ENCODE measurements around the gene LENG1. TPM values are rescaled to one million over a fixed set of nuclear protein-coding genes. Genes with fewer than 3 reads are reported as not detected.
"Not testable (repeated sequence)": the region's sequence is repeated elsewhere in the genome, so short reads cannot be mapped to it uniquely, and the experiment has no call there.

LENG1 gene
- 1 to 10 TPM; 8.3 to 9.2 TPM for total RNA-seq

- CTCF ChIA-PET: interaction anchor here (0.7 to 3.2 kb wide), 6 partner anchors 10 to 106 kb away, joined by 3 to 24 read pairs (median 8); partner anchors contain the start of genes CNOT3 and MBOAT7
- POLR2A ChIA-PET: interaction anchor here (0.9 to 7.6 kb wide), 17 partner anchors 10 to 288 kb away, joined by 3 to 66 read pairs (median 5); partner anchors contain the start of genes CNOT3, MBOAT7, RPS9 and TMC4
- Mint-ChIP-seq H3K27me3 (peaks cover 1% of the 10 kb centered on the region), H3K4me1 (peaks cover 67% of the 10 kb centered on the region), H3K4me3 (peak within 1 kb of the TSS; percentile 94), H3K36me3 (ENCODE audit: low read depth) (peaks cover 31% of the 10 kb centered on the region), H3K9me3 (no peaks in the 10 kb centered on the region), H3K27ac (peak within 1 kb of the TSS; percentile 98)
- peak; percentile 100 for DNase-seq
These were observed at the start of gene LENG1 for GRCh38 chr19:54159352-54160181. LENG1 (minus strand) TSS chr19:54159721; CDS start chr19:54159695, 26 bp downstream.

- peaks cover 83% of the 10 kb centered on the region for H3K4me1 Mint-ChIP-seq
These were observed 49.2 kb upstream of the LENG1 start for GRCh38 chr19:54208784-54209057.

GRCh38 chr19:54207983-54208783, 48.7 kb upstream of the LENG1 start:
- Mint-ChIP-seq H3K36me3 (ENCODE audit: low read depth) (peaks cover 78% of the 10 kb centered on the region), H3K9me3 (no peaks in the 10 kb centered on the region), H3K27ac (peak overlapping the region; percentile 9), H3K27me3 (no peaks in the 10 kb centered on the region), H3K4me3 (no peak overlapping the region), H3K4me1 (peaks cover 88% of the 10 kb centered on the region)
- CTCF ChIA-PET: interaction anchor here (1.2 to 1.5 kb wide), 3 partner anchors 38 to 182 kb away, joined by 3 read pairs; no protein-coding TSS in a partner anchor
- POLR2A ChIA-PET: interaction anchor here (0.6 to 6.5 kb wide), 4 partner anchors 8 to 1286 kb away, joined by 3 to 60 read pairs (median 26); partner anchors contain the start of genes MBOAT7, RPS9 and TSEN34
- no peak for DNase-seq

More at GRCh38 chr19:54208784-54209057, 49.2 kb upstream of the LENG1 start:
- POLR2A ChIA-PET: interaction anchor here (0.6 to 6.5 kb wide), 3 partner anchors 8 to 1286 kb away, joined by 3 to 60 read pairs (median 49); partner anchors contain the start of genes MBOAT7, RPS9 and TSEN34
- DNase-seq: no peak
- H3K36me3 Mint-ChIP-seq (ENCODE audit: low read depth): peaks cover 74% of the 10 kb centered on the region
- no peak overlapping the region for H3K4me3 Mint-ChIP-seq
- H3K27ac Mint-ChIP-seq: peak overlapping the region; percentile 9
- no peaks in the 10 kb centered on the region for H3K9me3 Mint-ChIP-seq
- CTCF ChIA-PET: interaction anchor here (1.2 to 1.5 kb wide), 3 partner anchors 38 to 182 kb away, joined by 3 read pairs; no protein-coding TSS in a partner anchor
- H3K27me3 Mint-ChIP-seq: no peaks in the 10 kb centered on the region

- ChIA-PET POLR2A (interaction anchor here (0.6 to 6.5 kb wide), 2 partner anchors 17 to 71 kb away, joined by 3 to 49 read pairs; partner anchors contain the start of genes MBOAT7 and TSEN34), CTCF (interaction anchor here (1.2 kb wide), 2 partner anchors 181 to 183 kb away, joined by 3 read pairs; no protein-coding TSS in a partner anchor)
- H3K27ac Mint-ChIP-seq: peak overlapping the region; percentile 9
- no peaks in the 10 kb centered on the region for H3K27me3 Mint-ChIP-seq
- peaks cover 92% of the 10 kb centered on the region for H3K4me1 Mint-ChIP-seq
- no peak for DNase-seq
- H3K4me3 Mint-ChIP-seq: no peak overlapping the region
- no peaks in the 10 kb centered on the region for H3K9me3 Mint-ChIP-seq
- H3K36me3 Mint-ChIP-seq (ENCODE audit: low read depth): peaks cover 79% of the 10 kb centered on the region
These were observed 48.1 kb upstream of the LENG1 start for GRCh38 chr19:54207676-54207982.

- Mint-ChIP-seq H3K36me3 (ENCODE audit: low read depth) (peaks cover 81% of the 10 kb centered on the region), H3K4me1 (peaks cover 96% of the 10 kb centered on the region)
- not testable (repeated sequence) for DNase-seq, H3K27ac Mint-ChIP-seq, H3K9me3 Mint-ChIP-seq, H3K4me3 Mint-ChIP-seq, H3K27me3 Mint-ChIP-seq
- ChIA-PET POLR2A (interaction anchor here (0.8 to 6.5 kb wide), 3 partner anchors 16 to 92 kb away, joined by 3 to 49 read pairs (median 3); partner anchors contain the start of genes MBOAT7, PRPF31, TFPT and TSEN34), CTCF (interaction anchor here (0.7 kb wide), 1 partner anchor 18 kb away, joined by 3 read pairs; the partner anchor contains the start of gene MBOAT7)
These were observed 47.7 kb upstream of the LENG1 start for GRCh38 chr19:54207193-54207592.

- CTCF ChIA-PET: interaction anchor here (0.7 kb wide), 1 partner anchor 17 kb away, joined by 3 read pairs; the partner anchor contains the start of gene MBOAT7
- Mint-ChIP-seq H3K4me3 (no peak overlapping the region), H3K4me1 (peaks cover 97% of the 10 kb centered on the region), H3K9me3 (no peaks in the 10 kb centered on the region), H3K36me3 (ENCODE audit: low read depth) (peaks cover 85% of the 10 kb centered on the region), H3K27me3 (no peaks in the 10 kb centered on the region), H3K27ac (no peak overlapping the region)
- DNase-seq: no peak
- POLR2A ChIA-PET: interaction anchor here (0.8 to 6.5 kb wide), 3 partner anchors 16 to 91 kb away, joined by 3 to 49 read pairs (median 3); partner anchors contain the start of genes MBOAT7, PRPF31, TFPT and TSEN34
These were observed 47.3 kb upstream of the LENG1 start for GRCh38 chr19:54206831-54207177.

- DNase-seq: no peak
- no peaks in the 10 kb centered on the region for H3K27me3 Mint-ChIP-seq
- H3K4me3 Mint-ChIP-seq: no peak overlapping the region
- CTCF ChIA-PET: interaction anchor here (0.7 to 1.1 kb wide), 3 partner anchors 17 to 36 kb away, joined by 3 to 5 read pairs (median 3); partner anchors contain the start of gene MBOAT7
- POLR2A ChIA-PET: interaction anchor here (0.8 to 6.5 kb wide), 6 partner anchors 15 to 91 kb away, joined by 3 to 49 read pairs (median 6); partner anchors contain the start of genes LENG1, MBOAT7, PRPF31 and TFPT
- peaks cover 98% of the 10 kb centered on the region for H3K4me1 Mint-ChIP-seq
- H3K36me3 Mint-ChIP-seq (ENCODE audit: low read depth): peaks cover 89% of the 10 kb centered on the region
- no peak overlapping the region for H3K27ac Mint-ChIP-seq
- no peaks in the 10 kb centered on the region for H3K9me3 Mint-ChIP-seq
These were observed 46.7 kb upstream of the LENG1 start for GRCh38 chr19:54206030-54206830.

- peaks cover 89% of the 10 kb centered on the region for H3K4me1 Mint-ChIP-seq
- CTCF ChIA-PET: interaction anchor here (1.1 to 1.4 kb wide), 2 partner anchors 16 to 61 kb away, joined by 5 to 9 read pairs; partner anchors contain the start of gene MBOAT7
- DNase-seq: no peak
- H3K27me3 Mint-ChIP-seq: no peaks in the 10 kb centered on the region
- POLR2A ChIA-PET: interaction anchor here (1.5 to 2.1 kb wide), 3 partner anchors 14 to 46 kb away, joined by 6 to 10 read pairs (median 6); partner anchors contain the start of genes LENG1, MBOAT7 and TSEN34
- H3K4me3 Mint-ChIP-seq: peak overlapping the region; percentile 91
- peaks cover 87% of the 10 kb centered on the region for H3K36me3 Mint-ChIP-seq (ENCODE audit: low read depth)
- H3K9me3 Mint-ChIP-seq: no peaks in the 10 kb centered on the region
- H3K27ac Mint-ChIP-seq: peak overlapping the region; percentile 21
These were observed 45.4 kb upstream of the LENG1 start for GRCh38 chr19:54204767-54205468.

- ChIA-PET POLR2A (interaction anchor here (5.3 to 5.9 kb wide), 2 partner anchors 7 to 13 kb away, joined by 60 to 169 read pairs; partner anchors contain the start of genes MBOAT7 and TSEN34), CTCF (no interaction called here)
- Mint-ChIP-seq H3K4me1 (peaks cover 78% of the 10 kb centered on the region), H3K36me3 (ENCODE audit: low read depth) (peaks cover 76% of the 10 kb centered on the region), H3K9me3 (no peaks in the 10 kb centered on the region), H3K27ac (peak overlapping the region; percentile 55), H3K27me3 (no peaks in the 10 kb centered on the region), H3K4me3 (peak overlapping the region; percentile 91)
- no peak for DNase-seq
These were observed 43.7 kb upstream of the LENG1 start for GRCh38 chr19:54203151-54203611.

- CTCF ChIA-PET: interaction anchor here (1.9 kb wide), 1 partner anchor 33 kb away, joined by 6 read pairs; no protein-coding TSS in a partner anchor
- POLR2A ChIA-PET: interaction anchor here (1.5 to 5.9 kb wide), 5 partner anchors 9 to 247 kb away, joined by 5 to 169 read pairs (median 23); partner anchors contain the start of genes CNOT3, LENG1, LENG8 and MBOAT7
- H3K27ac Mint-ChIP-seq: peak overlapping the region; percentile 95
These were observed 42.5 kb upstream of the LENG1 start for GRCh38 chr19:54201980-54202379.

More at GRCh38 chr19:54201980-54202379, 42.5 kb upstream of the LENG1 start:
- DNase-seq: no peak
- H3K9me3 Mint-ChIP-seq: no peaks in the 10 kb centered on the region
- H3K4me1 Mint-ChIP-seq: peaks cover 66% of the 10 kb centered on the region
- peaks cover 64% of the 10 kb centered on the region for H3K36me3 Mint-ChIP-seq (ENCODE audit: low read depth)
- H3K4me3 Mint-ChIP-seq: peak overlapping the region; percentile 91
- no peaks in the 10 kb centered on the region for H3K27me3 Mint-ChIP-seq
